ENCODE data around the gene CNDP2. TPM values are rescaled to one million over a fixed set of nuclear protein-coding genes. Genes with fewer than 3 reads are reported as not detected.
A peak's percentile ranks its signal among the peaks of the same experiment; 100 is the strongest.
"Not testable (repeated sequence)": the region's sequence is repeated elsewhere in the genome, so short reads cannot be mapped to it uniquely, and the experiment has no call there.

The CNDP2 gene
- total RNA-seq, 1 donor from 2014 or later = 113 TPM

- H3K4me3 Mint-ChIP-seq (ENCODE audit: unreplicated experiment) = no peak overlapping the region
- peaks cover 18% of the 10 kb centered on the region for H3K36me3 Mint-ChIP-seq (ENCODE audit: low read depth, unreplicated experiment)
- TF ChIP-seq CTCF (IDR thresholded peaks at IDR 0.05; ENCODE audit: unreplicated experiment) = no peak
- H3K27me3 Mint-ChIP-seq (ENCODE audit: unreplicated experiment) = peaks cover 8% of the 10 kb centered on the region
- no peak for DNase-seq (ENCODE audit: low spot score)
- H3K4me1 Mint-ChIP-seq (ENCODE audit: unreplicated experiment) = peaks cover 19% of the 10 kb centered on the region
- peak overlapping the region; percentile 81 for H3K27ac Mint-ChIP-seq (ENCODE audit: unreplicated experiment)
- no peaks in the 10 kb centered on the region for H3K9me3 Mint-ChIP-seq (ENCODE audit: unreplicated experiment)
These were observed 2.8 kb downstream of the CNDP2 start for GRCh38 chr18:74498712-74499627.

- DNase-seq (ENCODE audit: low spot score) = no peak
- H3K27ac Mint-ChIP-seq (ENCODE audit: unreplicated experiment) = peak overlapping the region; percentile 81
- H3K9me3 Mint-ChIP-seq (ENCODE audit: unreplicated experiment) = no peaks in the 10 kb centered on the region
- no peak overlapping the region for H3K4me3 Mint-ChIP-seq (ENCODE audit: unreplicated experiment)
- peaks cover 19% of the 10 kb centered on the region for H3K4me1 Mint-ChIP-seq (ENCODE audit: unreplicated experiment)
- H3K36me3 Mint-ChIP-seq (ENCODE audit: low read depth, unreplicated experiment) = peaks cover 22% of the 10 kb centered on the region
- H3K27me3 Mint-ChIP-seq (ENCODE audit: unreplicated experiment) = peaks cover 8% of the 10 kb centered on the region
- TF ChIP-seq CTCF (IDR thresholded peaks at IDR 0.05; ENCODE audit: unreplicated experiment) = no peak
These were observed 3.5 kb downstream of the CNDP2 start for GRCh38 chr18:74499633-74500032.

- peaks cover 8% of the 10 kb centered on the region for H3K27me3 Mint-ChIP-seq (ENCODE audit: unreplicated experiment)
- H3K36me3 Mint-ChIP-seq (ENCODE audit: low read depth, unreplicated experiment) = peaks cover 24% of the 10 kb centered on the region
- DNase-seq (ENCODE audit: low spot score) = no peak
- TF ChIP-seq CTCF (IDR thresholded peaks at IDR 0.05; ENCODE audit: unreplicated experiment) = no peak
- H3K27ac Mint-ChIP-seq (ENCODE audit: unreplicated experiment) = no peak overlapping the region
- peaks cover 19% of the 10 kb centered on the region for H3K4me1 Mint-ChIP-seq (ENCODE audit: unreplicated experiment)
- no peaks in the 10 kb centered on the region for H3K9me3 Mint-ChIP-seq (ENCODE audit: unreplicated experiment)
- H3K4me3 Mint-ChIP-seq (ENCODE audit: unreplicated experiment) = no peak overlapping the region
These were observed 4.2 kb downstream of the CNDP2 start for GRCh38 chr18:74500372-74500771.

- H3K4me3 Mint-ChIP-seq (ENCODE audit: unreplicated experiment); H3K27ac Mint-ChIP-seq (ENCODE audit: unreplicated experiment); H3K27me3 Mint-ChIP-seq (ENCODE audit: unreplicated experiment); H3K9me3 Mint-ChIP-seq (ENCODE audit: unreplicated experiment); DNase-seq (ENCODE audit: low spot score): not testable (repeated sequence)
- Mint-ChIP-seq H3K36me3 (ENCODE audit: low read depth, unreplicated experiment) (peaks cover 26% of the 10 kb centered on the region), H3K4me1 (ENCODE audit: unreplicated experiment) (peaks cover 19% of the 10 kb centered on the region)
These were observed 4.6 kb downstream of the CNDP2 start for GRCh38 chr18:74500774-74501173.

GRCh38 chr18:74501386-74501785, 5.2 kb downstream of the CNDP2 start:
- peaks cover 19% of the 10 kb centered on the region for H3K4me1 Mint-ChIP-seq (ENCODE audit: unreplicated experiment)
- no peak overlapping the region for H3K4me3 Mint-ChIP-seq (ENCODE audit: unreplicated experiment)

More at GRCh38 chr18:74501386-74501785, 5.2 kb downstream of the CNDP2 start:
- no peaks in the 10 kb centered on the region for H3K9me3 Mint-ChIP-seq (ENCODE audit: unreplicated experiment)
- H3K27me3 Mint-ChIP-seq (ENCODE audit: unreplicated experiment) = peaks cover 8% of the 10 kb centered on the region
- DNase-seq (ENCODE audit: low spot score) = no peak
- H3K36me3 Mint-ChIP-seq (ENCODE audit: low read depth, unreplicated experiment) = peaks cover 27% of the 10 kb centered on the region
- no peak for TF ChIP-seq CTCF (IDR thresholded peaks at IDR 0.05; ENCODE audit: unreplicated experiment)
- H3K27ac Mint-ChIP-seq (ENCODE audit: unreplicated experiment) = no peak overlapping the region
